GM10248 (cell line): ENCODE results near the gene OR52J3.
"Not testable (repeated sequence)": the region's sequence is repeated elsewhere in the genome, so short reads cannot be mapped to it uniquely, and the experiment has no call there.

Source experiments
- CTCF ChIA-PET: fragments of 300-600 bp; sonication (Branson Sonifier 250); formaldehyde crosslinking; extraction: SDS; loops from one replicate; lab custom pipeline; 2021; ENCODE audit warnings: antibody characterized with exemption; lab: Yijun Ruan, JAX
- POLR2A ChIA-PET: fragments of 350-650 bp; sonication (Branson Sonifier 250); formaldehyde crosslinking; extraction: SDS; loops from one replicate; lab custom pipeline; 2020; ENCODE audit warnings: antibody characterized with exemption; lab: Yijun Ruan, JAX
- DNase-seq: peaks from one replicate; pipeline ENCODE4 v3.0.0; 2012; ENCODE audit errors: extremely low spot score
- CTCF ChIP-seq: IDR thresholded peaks from 2 replicates; pipeline ENCODE4 v1.5.1; 2012; ENCODE audit warnings: mild to moderate bottlenecking, low read depth; ENCODE audit errors: extremely low read depth, missing control alignments, control extremely low read depth

Gene OR52J3

GRCh38 chr11:5046754-5047330, 516 bp downstream of the OR52J3 start:
- ChIA-PET CTCF (no interaction called here), POLR2A (no interaction called here)
- no peak for DNase-seq
- no peak for TF ChIP-seq CTCF

- CTCF ChIA-PET, POLR2A ChIA-PET: not testable (repeated sequence)
Observed at GRCh38 chr11:5058679-5059078, 12.4 kb downstream of the OR52J3 start.

GRCh38 chr11:5059391-5059790, 13.1 kb downstream of the OR52J3 start, which contains the start of gene OR52E2:
OR52E2 (minus strand) TSS chr11:5059627; CDS start chr11:5059627, 0 bp downstream.
- ChIA-PET POLR2A (no interaction called here), CTCF (no interaction called here)
- TF ChIP-seq CTCF, result no peak
- DNase-seq, result no peak

More at GRCh38 chr11:5058679-5059078, 12.4 kb downstream of the OR52J3 start:
- DNase-seq, result not testable (repeated sequence)

GRCh38 chr11:5065027-5065426, 18.7 kb downstream of the OR52J3 start:
- CTCF ChIA-PET, result interaction anchor here (1.0 kb wide), 1 partner anchor 20 kb away, joined by 4 read pairs; no protein-coding TSS in a partner anchor
- DNase-seq, result no peak
- POLR2A ChIA-PET, result no interaction called here
- no peak for TF ChIP-seq CTCF

GRCh38 chr11:5069272-5069671, 22.9 kb downstream of the OR52J3 start, which contains the start of gene OR52E1:
OR52E1 (plus strand) TSS chr11:5069572.
- POLR2A ChIA-PET, result no interaction called here
- CTCF ChIA-PET, result no interaction called here
- no peak for DNase-seq
- no peak for TF ChIP-seq CTCF

- ChIA-PET CTCF (no interaction called here), POLR2A (no interaction called here)
- DNase-seq, result no peak
- no peak for TF ChIP-seq CTCF
Observed at GRCh38 chr11:5071799-5072198, 25.5 kb downstream of the OR52J3 start.

- TF ChIP-seq CTCF, result no peak
- ChIA-PET CTCF (interaction anchor here (1.7 kb wide), 1 partner anchor 7 kb away, joined by 4 read pairs; no protein-coding TSS in a partner anchor), POLR2A (no interaction called here)
- DNase-seq, result no peak
Observed at GRCh38 chr11:5081405-5081804, 35.1 kb downstream of the OR52J3 start.
